IPS DF 6.9 (cell line): Measurements from ENCODE around the gene IFI16.
"Not testable (repeated sequence)": the region's sequence is repeated elsewhere in the genome, so short reads cannot be mapped to it uniquely, and the experiment has no call there.

Source experiments
- DNase-seq: peaks from one replicate; pipeline ENCODE4 v3.0.0-alpha.2; 2013; ENCODE audit warnings: low read depth, low spot score
- H3K27ac ChIP-seq: one replicate; pipeline ENCODE4 v1.5.1; 2013; ENCODE audit warnings: low read length, control low read depth
- H3K27me3 ChIP-seq: 2 replicates; pipeline ENCODE4 v1.6.1; 2013; ENCODE audit warnings: mild to moderate bottlenecking, low read length; ENCODE audit not compliant: control insufficient read depth, insufficient read depth
- H3K36me3 ChIP-seq: 2 replicates; pipeline ENCODE4 v1.6.1; 2013; ENCODE audit warnings: low read length; ENCODE audit not compliant: control insufficient read depth, insufficient read depth
- H3K4me1 ChIP-seq: 2 replicates; pipeline ENCODE4 v1.6.1; 2013; ENCODE audit warnings: low read length; ENCODE audit not compliant: control insufficient read depth, insufficient read depth
- H3K4me3 ChIP-seq: 2 replicates; pipeline ENCODE4 v1.5.1; 2013; ENCODE audit warnings: mild to moderate bottlenecking, low read length
- H3K9me3 ChIP-seq: 2 replicates; pipeline ENCODE4 v1.6.1; 2013; ENCODE audit warnings: low read length, inconsistent platforms; ENCODE audit not compliant: control insufficient read depth, insufficient read depth
- WGBS: extraction: QIAGEN DNeasy Blood & Tissue Kit; methylation state at CpG from one replicate; pipeline ENCODE4 v1.1.7; 2013; ENCODE audit warnings: mixed read lengths, missing lambda C conversion rate; ENCODE audit not compliant: insufficient read length, insufficient coverage; 5-methylcytosine and 5-hydroxymethylcytosine counted together

The IFI16 gene

GRCh38 chr1:159006210-159006807, 3.4 kb upstream of the IFI16 start:
- H3K27ac ChIP-seq: not testable (repeated sequence)
- WGBS: no CpG with 5 or more reads among the region's 11 CpGs

DNA sequence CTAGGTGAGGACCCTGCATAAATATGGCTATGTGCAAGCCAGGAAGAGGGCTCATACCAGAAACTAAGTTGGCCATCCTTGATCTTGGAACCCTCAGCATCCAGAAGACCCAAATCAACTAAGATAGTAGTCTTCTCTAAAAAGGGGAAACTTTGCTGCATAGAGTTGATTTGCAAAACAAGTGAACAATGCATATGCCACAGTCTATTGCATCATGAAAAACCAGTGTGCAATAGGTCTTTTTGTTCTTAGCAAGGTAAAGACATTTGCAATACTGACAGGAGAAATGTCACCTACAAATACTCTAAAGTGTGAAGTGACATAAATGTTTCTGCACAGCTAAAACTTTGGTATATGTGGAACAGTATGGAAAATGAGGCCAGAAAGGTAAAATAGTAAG, 2.0 kb upstream of the IFI16 start:
- no peak for DNase-seq
- no peak overlapping the region for H3K27ac ChIP-seq
- H3K36me3 ChIP-seq: no peaks in the 10 kb centered on the region
- H3K9me3 ChIP-seq: no peaks in the 10 kb centered on the region
- 0 out of 2 replicates have a peak, but pooled peaks cover 2% of the 10 kb centered on the region for H3K4me1 ChIP-seq
- no peak overlapping the region for H3K4me3 ChIP-seq
- peaks cover 5% of the 10 kb centered on the region; the same call in 1 of the 2 replicates for H3K27me3 ChIP-seq

More at GRCh38 chr1:159006210-159006807, 3.4 kb upstream of the IFI16 start:
- not testable (repeated sequence) for H3K4me3 ChIP-seq, H3K36me3 ChIP-seq, H3K4me1 ChIP-seq, H3K27me3 ChIP-seq, DNase-seq, H3K9me3 ChIP-seq

GRCh38 chr1:159008744-159009188, 941 bp upstream of the IFI16 start:
- 0 out of 2 replicates have a peak, but pooled peaks cover 2% of the 10 kb centered on the region for H3K4me1 ChIP-seq
- WGBS: no CpG with 5 or more reads among the region's 4 CpGs
- no peak overlapping the region for H3K27ac ChIP-seq
- no peaks in the 10 kb centered on the region for H3K9me3 ChIP-seq
- DNase-seq: no peak
- peaks cover 5% of the 10 kb centered on the region; the same call in 1 of the 2 replicates for H3K27me3 ChIP-seq
- no peak overlapping the region for H3K4me3 ChIP-seq
- H3K36me3 ChIP-seq: no peaks in the 10 kb centered on the region

- Histone ChIP-seq H3K27me3 (peaks cover 5% of the 10 kb centered on the region; the same call in 1 of the 2 replicates), H3K9me3 (no peaks in the 10 kb centered on the region), H3K4me3 (no peak overlapping the region), H3K36me3 (no peaks in the 10 kb centered on the region), H3K27ac (no peak overlapping the region), H3K4me1 (0 out of 2 replicates have a peak, but pooled peaks cover 2% of the 10 kb centered on the region)
- DNase-seq: no peak
- no CpG with 5 or more reads among the region's 2 CpGs for WGBS
These were observed 420 bp upstream of the IFI16 start for GRCh38 chr1:159009287-159009686.

DNA sequence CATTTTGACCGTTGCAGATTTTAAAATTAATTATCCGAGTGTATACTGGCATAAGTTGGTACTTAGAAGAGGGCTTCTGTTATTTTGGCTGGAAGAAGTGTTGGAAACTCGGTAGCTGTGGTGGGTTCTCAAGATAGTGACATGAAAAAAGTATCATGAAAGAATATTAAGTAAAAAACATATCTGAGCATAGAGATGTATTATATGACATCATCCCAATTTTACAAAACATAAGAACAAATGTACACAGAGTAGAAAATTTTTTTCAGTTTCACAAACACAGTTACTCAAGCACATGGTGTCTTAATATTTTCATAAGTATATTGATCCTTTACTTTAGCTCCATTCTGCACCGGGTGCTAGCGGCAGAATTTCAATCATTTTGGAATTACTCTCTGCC, 684 bp downstream of the IFI16 start:
- Histone ChIP-seq H3K27ac (no peak overlapping the region), H3K4me1 (0 out of 2 replicates have a peak, but pooled peaks cover 2% of the 10 kb centered on the region), H3K36me3 (no peaks in the 10 kb centered on the region), H3K9me3 (no peaks in the 10 kb centered on the region), H3K27me3 (peaks cover 2% of the 10 kb centered on the region; the same call in 1 of the 2 replicates), H3K4me3 (no peak overlapping the region)
- DNase-seq: no peak
- WGBS: no CpG with 5 or more reads among the region's 5 CpGs

GRCh38 chr1:159011001-159011400, 1.3 kb downstream of the IFI16 start:
- DNase-seq, H3K36me3 ChIP-seq, H3K9me3 ChIP-seq, H3K4me3 ChIP-seq, H3K27ac ChIP-seq, H3K4me1 ChIP-seq, H3K27me3 ChIP-seq: not testable (repeated sequence)
- no CpG with 5 or more reads among the region's 9 CpGs for WGBS

DNA sequence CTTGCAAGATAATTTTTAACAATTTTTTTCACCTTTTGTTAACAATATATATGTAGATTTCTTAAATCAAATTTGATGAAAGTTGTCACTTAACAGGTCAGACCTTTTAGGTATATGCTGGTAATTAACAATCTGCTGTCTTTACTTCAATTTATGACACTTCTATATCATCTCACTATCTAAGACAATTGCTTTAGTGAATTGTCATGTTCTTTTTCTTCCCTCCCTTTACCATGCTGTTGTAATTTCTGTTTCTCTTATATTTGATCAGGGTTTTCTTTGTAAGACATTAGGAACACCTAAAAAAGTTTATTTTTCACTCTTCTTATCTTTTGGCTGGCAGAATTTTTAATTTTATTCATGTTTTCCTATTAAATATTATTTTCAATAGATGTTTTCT, 2.0 kb downstream of the IFI16 start:
- H3K36me3 ChIP-seq: no peaks in the 10 kb centered on the region
- DNase-seq: no peak
- H3K9me3 ChIP-seq: no peaks in the 10 kb centered on the region
- no peak overlapping the region for H3K27ac ChIP-seq
- no peaks in the 10 kb centered on the region; the same call in 1 of the 2 replicates for H3K27me3 ChIP-seq
- no peak overlapping the region for H3K4me3 ChIP-seq
- no peaks in the 10 kb centered on the region for H3K4me1 ChIP-seq

- no peaks in the 10 kb centered on the region for H3K4me1 ChIP-seq
- no peak overlapping the region for H3K4me3 ChIP-seq
- no peaks in the 10 kb centered on the region for H3K9me3 ChIP-seq
- no CpG with 5 or more reads among the region's 6 CpGs for WGBS
- no peak overlapping the region for H3K27ac ChIP-seq
- no peak for DNase-seq
- no peaks in the 10 kb centered on the region; the same call in 1 of the 2 replicates for H3K27me3 ChIP-seq
- no peaks in the 10 kb centered on the region for H3K36me3 ChIP-seq
These were observed 2.8 kb downstream of the IFI16 start for GRCh38 chr1:159012495-159012894.

- Histone ChIP-seq H3K27ac (no peak overlapping the region), H3K9me3 (no peaks in the 10 kb centered on the region), H3K4me1 (no peaks in the 10 kb centered on the region), H3K4me3 (no peak overlapping the region), H3K36me3 (no peaks in the 10 kb centered on the region), H3K27me3 (no peaks in the 10 kb centered on the region)
- no CpG with 5 or more reads among the region's 3 CpGs for WGBS
- DNase-seq: no peak
These were observed 4.4 kb downstream of the IFI16 start for GRCh38 chr1:159014003-159014571.

GRCh38 chr1:159014851-159015250, 5.1 kb downstream of the IFI16 start:
- H3K27me3 ChIP-seq: no peaks in the 10 kb centered on the region
- H3K36me3 ChIP-seq: no peaks in the 10 kb centered on the region
- H3K4me3 ChIP-seq: no peak overlapping the region
- H3K27ac ChIP-seq: no peak overlapping the region
- DNase-seq: no peak
- WGBS: no CpG with 5 or more reads among the region's 3 CpGs
- no peaks in the 10 kb centered on the region for H3K4me1 ChIP-seq
- no peaks in the 10 kb centered on the region for H3K9me3 ChIP-seq

DNA sequence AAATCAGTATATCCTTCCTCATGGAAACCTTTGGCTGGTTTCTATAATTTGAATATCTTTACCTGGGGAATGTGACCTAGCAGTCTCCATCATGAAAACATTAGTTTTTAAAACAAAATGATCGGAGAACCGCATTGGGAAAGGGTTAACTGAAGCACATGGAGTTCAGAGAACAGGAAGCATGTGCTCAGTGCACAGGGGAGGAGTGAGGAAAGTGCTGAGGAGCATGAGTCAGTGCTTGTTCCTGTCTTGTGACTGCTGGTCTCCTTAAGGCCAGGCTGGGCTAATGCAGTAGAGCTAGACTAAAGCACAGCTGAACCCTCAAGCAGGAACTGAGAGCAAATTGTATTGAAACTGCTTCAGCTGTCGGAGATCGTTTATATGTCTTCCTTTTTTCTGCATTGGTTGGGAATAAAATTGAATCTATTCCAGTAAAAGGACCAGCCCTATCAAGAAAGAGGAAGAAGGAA, 5.8 kb downstream of the IFI16 start:
- H3K9me3 ChIP-seq: no peaks in the 10 kb centered on the region
- no peaks in the 10 kb centered on the region for H3K27me3 ChIP-seq
- no peaks in the 10 kb centered on the region for H3K4me1 ChIP-seq
- no peak overlapping the region for H3K27ac ChIP-seq
- no CpG with 5 or more reads among the region's 4 CpGs for WGBS
- no peak for DNase-seq
- no peaks in the 10 kb centered on the region for H3K36me3 ChIP-seq
- no peak overlapping the region for H3K4me3 ChIP-seq
